Natural killer cell (primary cell): ENCODE measurements around the gene PRND. TPM values are rescaled to one million over a fixed set of nuclear protein-coding genes. Genes with fewer than 3 reads are reported as not detected.

Source experiments
- ATAC-seq, 3 donors: fragments of 150-1000 bp in 2 of 3; fragments of 200-7000 bp in 1 of 3; cut with Tn5 transposase; 1 replicate in 1 of 3; 2 replicates in 2 of 3; pipeline ENCODE4 v1.10.0; 2021; ENCODE audit warnings: mild to moderate bottlenecking in 2 of 3, moderate library complexity in 2 of 3
- DNase-seq, 2 donors: peaks; one replicate each; pipeline versions ENCODE4 v3.0.0 to v3.0.0-alpha.2; 2013 to 2021; ENCODE audit warnings: mixed read lengths in 1 of 2
- H3K27ac ChIP-seq: one replicate; pipeline ENCODE4 v1.5.1; 2013; ENCODE audit warnings: mild to moderate bottlenecking, low read length
- H3K27me3 ChIP-seq: one replicate; pipeline ENCODE4 v1.6.1; 2013; ENCODE audit warnings: low read length; ENCODE audit not compliant: control insufficient read depth, insufficient read depth
- H3K36me3 ChIP-seq: one replicate; pipeline ENCODE4 v1.6.1; 2013; ENCODE audit warnings: low read length; ENCODE audit not compliant: control insufficient read depth, insufficient read depth
- H3K4me1 ChIP-seq: one replicate; pipeline ENCODE4 v1.6.1; 2013; ENCODE audit warnings: low read length; ENCODE audit not compliant: control insufficient read depth, insufficient read depth
- H3K4me3 ChIP-seq: one replicate; pipeline ENCODE4 v1.5.1; 2013; ENCODE audit warnings: low read length
- H3K9me3 ChIP-seq: one replicate; pipeline ENCODE4 v1.6.1; 2013; ENCODE audit warnings: low read length; ENCODE audit not compliant: control insufficient read depth, insufficient read depth
- H3K27ac Mint-ChIP-seq, 2 donors: one replicate each; pipeline ENCODE4 v1.8.0; 2022; ENCODE audit warnings: mild to moderate bottlenecking in 2 of 2, mixed read lengths in 2 of 2, moderate library complexity in 1 of 2
- H3K27me3 Mint-ChIP-seq, 2 donors: one replicate each; pipeline ENCODE4 v1.8.0; 2022; ENCODE audit warnings: low read depth in 2 of 2, mixed read lengths in 2 of 2
- H3K36me3 Mint-ChIP-seq: one replicate; pipeline ENCODE4 v1.8.0; 2022; ENCODE audit warnings: mixed read lengths
- H3K4me1 Mint-ChIP-seq, 2 donors: one replicate each; pipeline ENCODE4 v1.8.0; 2022; ENCODE audit warnings: mixed read lengths in 2 of 2
- H3K4me3 Mint-ChIP-seq: one replicate; pipeline ENCODE4 v1.8.0; 2022; ENCODE audit warnings: mild to moderate bottlenecking, moderate library complexity, mixed read lengths
- H3K9me3 Mint-ChIP-seq, 2 donors: one replicate each; pipeline ENCODE4 v1.8.0; 2022; ENCODE audit warnings: mixed read lengths in 2 of 2
- WGBS: methylation state at CpG from one replicate; pipeline ENCODE4 v1.1.7; 2013; ENCODE audit warnings: missing lambda C conversion rate; ENCODE audit not compliant: insufficient coverage; 5-methylcytosine and 5-hydroxymethylcytosine counted together
- intact Hi-C: fragments of 100-400 bp; cut with micrococcal nuclease; formaldehyde crosslinking; loops from one replicate; pipeline ENCODE4 v1.14.2; 2022
- total RNA-seq, 4 donors: library from RNA; stranded (reverse); fragments of 120-200 nt in 1 of 4; gene quantifications; one replicate each; pipeline versions ENCODE4 v1.2.3 to v1.2.4, GENCODE V29; 2013 to 2022
- TF ChIP-seq, protein P1 (sequence below): fragments of 200-600 bp; IDR thresholded peaks from one replicate; pipeline ENCODE4 v1.8.0; 2022; ENCODE audit warnings: antibody characterized with exemption

Gene PRND
- total RNA-seq, 3 donors from 2014 or later (not counting 1 experiment from before 2014, with no cell fraction given), result not detected

DNA sequence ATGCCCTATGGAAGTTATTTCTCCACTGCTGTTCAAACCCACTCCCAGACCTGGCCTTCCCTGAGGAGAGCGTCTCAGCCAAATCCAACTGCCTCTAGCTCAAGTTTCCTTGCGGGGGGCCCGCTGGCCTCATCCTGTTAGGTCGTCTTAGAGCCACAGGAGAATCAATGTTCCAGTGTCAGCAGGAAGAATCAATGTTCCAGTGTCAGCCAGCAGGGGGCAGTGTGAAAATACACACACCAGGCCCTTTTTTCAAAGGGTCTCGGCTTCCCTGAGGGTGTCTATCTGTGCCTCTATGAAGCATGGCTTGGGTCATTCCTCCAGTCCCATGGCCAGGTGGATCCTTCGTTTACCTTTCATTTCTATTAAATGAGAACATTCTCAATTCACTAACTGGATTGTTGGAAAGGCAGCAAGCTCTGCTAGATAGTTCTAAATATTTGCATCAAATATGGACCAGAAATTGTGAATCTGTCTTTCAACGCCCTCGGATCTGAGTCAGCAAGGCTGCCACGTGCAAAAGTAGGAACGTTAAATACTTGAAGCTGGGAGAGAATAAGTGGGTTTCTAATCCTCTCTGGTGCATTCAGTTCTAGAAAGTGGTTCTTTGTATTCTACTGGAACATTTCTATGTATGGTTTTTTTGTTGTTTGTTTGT, 19.2 kb downstream of the PRND start:
- no peaks in the 10 kb centered on the region for H3K9me3 ChIP-seq
- intact Hi-C loops, result loop anchor here (2.0 kb wide), 1 partner anchor 216 kb away; no protein-coding TSS in a partner anchor
- TF ChIP-seq, protein P1, sequence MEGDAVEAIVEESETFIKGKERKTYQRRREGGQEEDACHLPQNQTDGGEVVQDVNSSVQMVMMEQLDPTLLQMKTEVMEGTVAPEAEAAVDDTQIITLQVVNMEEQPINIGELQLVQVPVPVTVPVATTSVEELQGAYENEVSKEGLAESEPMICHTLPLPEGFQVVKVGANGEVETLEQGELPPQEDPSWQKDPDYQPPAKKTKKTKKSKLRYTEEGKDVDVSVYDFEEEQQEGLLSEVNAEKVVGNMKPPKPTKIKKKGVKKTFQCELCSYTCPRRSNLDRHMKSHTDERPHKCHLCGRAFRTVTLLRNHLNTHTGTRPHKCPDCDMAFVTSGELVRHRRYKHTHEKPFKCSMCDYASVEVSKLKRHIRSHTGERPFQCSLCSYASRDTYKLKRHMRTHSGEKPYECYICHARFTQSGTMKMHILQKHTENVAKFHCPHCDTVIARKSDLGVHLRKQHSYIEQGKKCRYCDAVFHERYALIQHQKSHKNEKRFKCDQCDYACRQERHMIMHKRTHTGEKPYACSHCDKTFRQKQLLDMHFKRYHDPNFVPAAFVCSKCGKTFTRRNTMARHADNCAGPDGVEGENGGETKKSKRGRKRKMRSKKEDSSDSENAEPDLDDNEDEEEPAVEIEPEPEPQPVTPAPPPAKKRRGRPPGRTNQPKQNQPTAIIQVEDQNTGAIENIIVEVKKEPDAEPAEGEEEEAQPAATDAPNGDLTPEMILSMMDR, result peak; percentile 96
- DNase-seq, result peak; percentile 60 to 80
- Mint-ChIP-seq H3K4me1 (peaks cover 5 to 6% of the 10 kb centered on the region in 2 donors), H3K4me3 (no peak overlapping the region), H3K27ac (no peak overlapping the region), H3K9me3 (no peaks in the 10 kb centered on the region), H3K36me3 (no peaks in the 10 kb centered on the region), H3K27me3 (peaks cover 16 to 19% of the 10 kb centered on the region in 2 donors)
- H3K4me1 ChIP-seq, result no peaks in the 10 kb centered on the region
- WGBS, result 30% methylated on average over 10 of the region's 10 CpGs
- no peak overlapping the region for H3K4me3 ChIP-seq
- peak; percentile 66 to 72 (median 66) for ATAC-seq
- no peaks in the 10 kb centered on the region for H3K36me3 ChIP-seq
- no peaks in the 10 kb centered on the region for H3K27me3 ChIP-seq
- H3K27ac ChIP-seq, result no peak overlapping the region

DNA sequence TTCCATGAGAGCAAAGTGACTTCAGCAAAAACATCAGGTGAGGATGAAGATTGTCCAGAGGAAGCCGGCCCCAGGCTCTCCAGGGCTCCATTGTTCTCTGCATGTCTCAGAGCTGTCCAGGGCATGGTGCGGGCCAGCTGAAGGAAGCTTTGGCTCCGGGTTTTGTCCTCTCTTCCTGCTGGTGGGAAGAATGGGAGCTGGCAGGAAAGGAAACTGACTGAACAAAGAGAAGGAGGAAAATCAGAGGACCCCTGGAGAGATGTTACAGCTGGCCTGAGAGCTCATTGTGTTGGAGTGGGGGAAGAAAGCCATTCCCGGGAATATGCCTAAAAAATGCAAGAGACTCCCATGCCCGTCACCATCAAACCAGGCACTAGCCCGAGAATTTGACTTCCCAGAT, 27.1 kb downstream of the PRND start:
- 85% methylated on average over 6 of the region's 6 CpGs for WGBS

DNA sequence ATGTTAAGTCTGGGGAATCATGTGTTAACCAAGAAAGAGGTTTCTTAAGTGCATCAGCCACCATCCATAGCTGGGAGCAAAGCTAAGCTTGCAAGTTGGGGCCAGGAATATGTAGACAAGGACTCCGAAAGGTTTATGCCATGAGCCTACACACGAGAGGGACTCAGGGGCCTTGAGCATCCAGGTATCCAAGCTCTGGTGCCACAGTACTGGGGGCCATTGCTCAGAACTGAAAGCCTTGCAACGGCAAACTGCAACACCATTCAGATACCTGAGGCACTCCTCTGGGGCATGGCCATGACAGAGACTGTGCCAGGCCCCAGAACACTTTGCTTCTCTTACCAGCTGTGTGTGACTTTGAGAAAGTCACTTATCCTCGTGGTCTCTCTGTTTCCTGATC, 27.6 kb downstream of the PRND start:
- WGBS, result 82% methylated on average over 4 of the region's 4 CpGs
- no peaks in the 10 kb centered on the region for H3K36me3 Mint-ChIP-seq
- intact Hi-C loops, result no loop called here

More for the DNA sequence above, 27.1 kb downstream of the PRND start:
- H3K36me3 Mint-ChIP-seq, result no peaks in the 10 kb centered on the region
- Histone ChIP-seq H3K9me3 (no peaks in the 10 kb centered on the region), H3K27me3 (no peaks in the 10 kb centered on the region), H3K4me1 (no peaks in the 10 kb centered on the region), H3K4me3 (no peak overlapping the region), H3K27ac (no peak overlapping the region), H3K36me3 (no peaks in the 10 kb centered on the region)
- ATAC-seq (no peak), DNase-seq (no peak)
- no peak overlapping the region for H3K27ac Mint-ChIP-seq
- H3K4me1 Mint-ChIP-seq, result no peaks in the 10 kb centered on the region
- no peaks in the 10 kb centered on the region for H3K9me3 Mint-ChIP-seq
- intact Hi-C loops, result no loop called here
- no peak overlapping the region for H3K4me3 Mint-ChIP-seq
- peaks cover 7 to 16% of the 10 kb centered on the region in 2 donors for H3K27me3 Mint-ChIP-seq
- TF ChIP-seq, protein P1, result no peak

More for the DNA sequence above, 27.6 kb downstream of the PRND start:
- H3K4me3 ChIP-seq, result no peak overlapping the region
- no peaks in the 10 kb centered on the region for H3K4me1 Mint-ChIP-seq
- no peak for ATAC-seq
- H3K9me3 Mint-ChIP-seq, result no peaks in the 10 kb centered on the region
- no peak overlapping the region for H3K27ac Mint-ChIP-seq
- TF ChIP-seq, protein P1, result no peak
- no peaks in the 10 kb centered on the region for H3K4me1 ChIP-seq
- no peak overlapping the region for H3K4me3 Mint-ChIP-seq
- H3K27me3 Mint-ChIP-seq, result peaks cover 10 to 19% of the 10 kb centered on the region in 2 donors
- H3K9me3 ChIP-seq, result no peaks in the 10 kb centered on the region
- H3K36me3 ChIP-seq, result no peaks in the 10 kb centered on the region
- H3K27ac ChIP-seq, result no peak overlapping the region
- H3K27me3 ChIP-seq, result no peaks in the 10 kb centered on the region
- no peak for DNase-seq
